Urothelium cell line (cell line): Measurements from ENCODE around the gene CD1C.
A peak's percentile ranks its signal among the peaks of the same experiment; 100 is the strongest.
"Not testable (repeated sequence)": the region's sequence is repeated elsewhere in the genome, so short reads cannot be mapped to it uniquely, and the experiment has no call there.

Experiments
- DNase-seq: peaks from one replicate; pipeline ENCODE4 v3.0.0; 2011; ENCODE audit warnings: low spot score, mixed read lengths
- FAIRE-seq: peaks from 2 replicates; lab custom pipeline; 2011; peaks lifted over from hg19 to GRCh38; lab: Jason Lieb, UNC

Gene CD1C

DNA sequence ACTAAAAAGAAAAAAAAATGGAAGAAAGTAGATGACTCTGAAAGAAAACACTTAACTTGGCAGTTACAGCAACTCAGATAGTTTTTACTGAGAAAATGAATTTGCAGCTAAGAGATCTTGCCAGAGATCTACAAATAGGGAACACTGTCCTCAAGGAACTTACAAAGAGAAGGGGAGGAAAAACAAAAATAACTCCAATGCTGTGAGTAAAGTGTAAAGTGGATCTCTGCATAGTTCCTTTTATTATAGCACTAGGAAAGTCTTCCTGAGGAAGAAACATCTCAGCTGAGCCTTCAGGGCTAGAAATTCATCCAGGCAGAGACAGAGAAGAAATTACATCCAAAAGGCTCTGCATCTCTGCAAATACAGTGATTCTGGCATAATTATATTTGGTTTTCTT lies 37.8 kb downstream of the CD1C start:
- FAIRE-seq (no peak), DNase-seq (no peak)

DNA sequence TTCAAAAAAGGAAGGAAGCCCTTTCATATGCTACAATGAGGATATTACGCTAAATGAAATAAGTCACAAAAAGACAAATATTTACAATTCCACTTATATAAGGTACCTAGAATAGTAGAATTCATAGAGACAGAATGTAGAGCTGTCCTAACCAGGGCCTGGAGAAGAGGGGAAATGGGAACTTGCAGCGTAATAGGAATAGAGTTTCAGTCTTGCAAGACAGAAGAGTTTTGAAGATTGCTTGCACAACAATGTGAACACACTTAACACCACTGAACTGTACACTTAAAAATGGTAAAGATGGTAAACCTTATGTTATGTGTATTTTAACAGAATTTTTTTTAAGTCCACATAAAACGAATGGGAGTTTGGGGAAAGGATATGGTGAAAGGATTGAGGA lies 38.7 kb downstream of the CD1C start:
- FAIRE-seq (no peak), DNase-seq (no peak)

DNA sequence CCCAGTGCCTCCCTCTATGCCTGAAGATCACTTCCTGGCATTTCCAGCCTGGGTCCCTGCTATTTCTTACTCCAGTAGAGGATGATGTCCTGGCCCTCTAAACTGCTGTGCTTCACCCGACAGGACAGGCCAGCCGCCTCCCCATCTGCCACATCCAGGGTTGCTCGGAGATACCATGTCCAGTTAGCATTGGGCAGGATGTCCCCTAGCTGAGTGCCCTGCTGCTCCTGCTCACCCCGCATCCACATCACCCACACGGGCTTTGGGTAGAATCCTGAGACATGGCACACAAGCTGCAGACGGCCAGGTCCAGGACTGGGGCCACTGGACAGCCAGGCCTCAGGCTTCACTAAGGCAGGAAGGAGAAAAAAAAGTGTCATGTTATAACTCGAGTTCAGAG lies 39.6 kb downstream of the CD1C start:
- no peak for FAIRE-seq
- no peak for DNase-seq

DNA sequence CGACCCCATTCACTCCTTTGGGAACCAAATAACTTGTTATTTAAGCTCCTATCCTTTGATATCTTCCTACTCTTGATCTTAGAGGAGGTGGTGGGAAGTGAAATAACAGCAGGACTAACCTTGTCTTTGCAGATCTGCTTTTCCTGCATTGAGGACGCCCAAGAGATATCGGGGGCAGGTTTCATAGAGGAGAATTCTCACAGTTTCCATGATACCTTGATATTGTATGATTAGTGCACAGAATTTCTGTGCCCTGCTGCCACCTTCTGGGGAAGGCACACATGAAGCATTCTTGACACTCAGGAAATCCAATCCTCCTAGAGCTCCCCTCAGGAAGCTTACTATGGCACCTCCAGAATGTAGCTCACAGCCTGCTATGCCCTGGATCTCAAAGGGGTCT lies 40.0 kb downstream of the CD1C start:
- FAIRE-seq (no peak), DNase-seq (no peak)

DNA sequence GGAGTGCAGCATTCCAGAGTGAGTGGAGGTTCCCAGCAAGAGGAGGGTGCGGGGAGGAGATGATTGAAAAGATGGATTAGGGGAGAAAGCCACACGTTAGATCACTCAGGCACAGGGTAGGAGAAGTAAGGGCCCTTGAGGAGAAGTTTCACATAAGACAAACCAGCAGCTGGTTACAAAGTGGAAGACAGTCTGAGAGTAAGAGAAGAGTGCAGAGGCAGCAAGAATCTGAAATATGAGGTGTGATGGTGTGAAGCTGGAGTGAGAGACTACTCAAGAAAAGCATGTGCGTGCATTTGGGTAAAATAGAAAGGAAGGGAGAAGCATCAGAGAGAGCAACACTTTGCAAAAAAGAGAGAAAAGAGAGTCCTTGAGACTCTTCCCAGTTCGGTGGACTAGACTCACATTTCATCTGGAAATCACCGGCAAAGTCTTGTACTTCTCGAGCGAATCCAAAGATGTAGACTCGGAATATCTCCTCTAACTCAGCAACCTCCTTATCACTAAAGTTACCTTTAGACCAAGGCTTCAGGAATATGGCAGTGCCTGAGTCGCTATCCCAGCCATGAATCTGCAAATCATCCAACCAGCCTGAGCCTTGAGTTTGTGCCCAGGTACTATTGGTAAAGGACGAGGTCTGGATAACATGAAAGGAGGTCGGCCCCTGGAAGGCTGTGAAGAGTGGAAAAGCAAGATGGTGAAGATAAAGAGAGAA lies 40.8 kb downstream of the CD1C start:
- DNase-seq: no peak
- FAIRE-seq: no peak

DNA sequence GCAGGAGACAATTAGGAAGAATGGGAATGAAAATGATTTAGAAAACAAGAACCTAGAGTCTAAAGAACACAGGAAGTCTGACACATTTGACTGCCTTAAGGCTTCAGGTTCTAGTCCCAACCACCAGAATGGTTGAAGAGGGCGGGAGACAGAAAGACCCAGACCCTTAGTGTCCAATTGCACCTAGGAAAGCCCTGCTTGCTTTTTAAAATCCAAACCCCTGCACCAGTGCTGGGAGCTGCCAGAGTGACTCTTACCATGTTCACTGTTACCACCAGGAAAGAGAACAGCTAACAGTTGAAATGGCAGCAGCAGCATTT lies 41.3 kb downstream of the CD1C start:
- FAIRE-seq: no peak

DNA sequence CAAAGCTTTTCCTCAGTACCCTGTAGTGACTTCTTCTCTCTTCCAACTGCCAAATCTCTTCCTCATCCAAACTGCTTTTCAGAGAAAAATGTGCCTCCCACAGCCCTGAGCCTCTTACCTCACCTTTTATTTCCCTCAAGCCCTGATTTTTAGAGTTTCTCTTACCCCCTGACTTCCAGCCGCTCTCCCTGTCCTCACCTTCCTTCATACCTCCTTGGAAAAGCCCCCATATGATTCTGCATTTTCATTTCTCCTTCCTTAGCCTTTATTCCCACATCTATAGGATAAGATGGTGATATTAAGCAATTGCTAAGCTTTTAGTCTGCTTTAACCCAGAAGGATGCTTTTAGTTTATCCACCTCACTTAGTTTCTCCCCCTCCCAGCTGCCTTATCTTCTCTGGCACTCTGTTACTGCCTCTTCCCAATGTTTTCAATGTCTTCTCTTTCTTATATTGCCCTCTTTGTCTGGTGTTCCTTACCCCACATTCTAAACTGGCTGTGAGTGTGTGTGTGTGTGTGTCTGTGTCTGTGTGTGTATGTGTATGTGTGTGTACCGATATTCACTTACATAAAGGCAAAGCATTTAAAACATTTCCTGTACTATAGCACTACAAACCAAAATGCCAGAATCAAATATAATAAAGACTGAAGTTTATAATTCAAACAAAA lies 41.9 kb downstream of the CD1C start, which contains the start of gene CD1B:
TSS of gene CD1B (minus strand) at position 51 of the 670 bp plus-strand sequence. CDS start 108 bp downstream, outside the sequence.
- DNase-seq: no peak

More for the DNA sequence above, 41.3 kb downstream of the CD1C start:
- DNase-seq: no peak

DNA sequence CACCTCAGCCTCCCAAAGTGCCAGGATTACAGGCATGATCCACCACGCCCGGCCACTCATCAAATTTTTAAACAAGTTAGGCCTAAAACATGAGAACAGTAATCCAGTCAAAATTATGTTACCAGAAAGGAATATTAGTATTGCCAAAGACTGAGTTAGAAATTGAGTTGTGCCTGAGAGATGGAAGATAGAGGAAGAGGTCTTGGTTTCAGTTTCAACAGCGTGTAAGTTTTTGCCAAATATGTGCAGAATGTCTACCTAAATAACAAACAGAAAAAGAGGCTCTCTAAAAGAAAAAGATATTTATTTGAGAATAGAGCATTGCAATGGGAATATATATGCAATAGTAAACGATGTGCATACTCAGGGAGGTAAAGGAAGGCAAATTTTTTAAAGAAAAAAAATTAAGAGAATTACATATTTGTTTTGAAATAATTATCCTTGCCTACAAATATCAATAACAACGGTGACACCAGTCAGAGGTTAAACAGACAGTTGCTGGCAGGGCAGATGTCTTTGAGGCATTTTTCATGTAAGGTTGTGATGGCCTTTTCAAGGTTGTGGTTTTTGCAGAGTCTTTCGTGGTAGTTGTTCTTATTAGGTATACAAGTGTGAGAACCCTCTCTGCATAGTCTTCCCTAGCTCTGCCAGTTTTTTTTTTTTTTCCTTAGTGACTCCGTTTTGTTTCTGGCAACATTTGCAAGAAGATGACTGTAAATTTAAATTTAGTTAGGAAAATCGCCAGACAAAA lies 43.9 kb downstream of the CD1C start:
- no peak for FAIRE-seq
- DNase-seq: no peak

More for the DNA sequence above, 41.9 kb downstream of the CD1C start, which contains the start of gene CD1B:
- FAIRE-seq: no peak

DNA sequence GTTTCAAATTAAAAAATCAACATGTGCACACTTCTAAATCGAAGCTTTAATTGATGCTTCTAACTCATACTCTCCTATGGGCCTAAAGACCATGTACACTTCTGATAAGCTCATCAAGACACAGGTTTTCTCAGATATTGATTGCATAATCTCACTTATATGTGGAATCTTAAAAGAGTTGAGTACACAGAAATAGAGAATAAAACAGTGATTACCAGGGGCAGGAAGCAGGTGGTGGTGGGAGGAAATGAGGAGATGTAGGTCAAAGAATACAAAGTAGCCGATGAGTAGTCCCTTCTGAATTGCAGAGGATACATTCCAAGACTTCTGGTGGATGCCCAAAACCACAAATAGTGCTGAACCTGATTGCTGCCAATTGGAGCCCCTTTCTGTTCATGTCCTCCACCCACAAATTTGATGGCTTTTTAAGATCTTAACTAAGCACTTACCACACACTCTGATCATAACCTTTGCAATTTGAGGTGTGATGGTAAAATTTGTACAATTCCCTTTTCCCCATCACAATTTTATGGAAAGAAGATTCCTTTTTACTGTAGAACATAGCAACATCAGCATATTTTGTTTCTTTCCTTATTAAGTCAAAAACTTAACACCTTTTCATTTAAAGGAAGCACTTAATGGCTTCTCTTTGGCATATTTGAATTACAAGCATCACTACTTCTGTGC lies 44.9 kb downstream of the CD1C start:
- FAIRE-seq (no peak), DNase-seq (peak; percentile 25)

DNA sequence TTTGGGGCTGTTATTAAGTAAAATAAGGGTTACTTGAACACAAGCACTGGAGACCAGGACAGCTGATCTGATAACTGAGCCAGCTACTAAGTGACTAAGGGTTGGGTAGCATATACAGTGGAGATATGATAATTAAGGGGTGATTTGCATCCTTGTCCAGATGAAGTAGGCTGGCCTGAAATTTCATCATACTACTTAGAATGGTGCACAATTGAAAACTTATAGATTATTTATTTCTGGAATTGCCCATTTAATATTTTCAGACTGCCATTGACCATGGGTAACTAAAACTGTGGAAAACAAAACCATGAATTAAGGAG lies 45.5 kb downstream of the CD1C start:
- FAIRE-seq (no peak), DNase-seq (no peak)

DNA sequence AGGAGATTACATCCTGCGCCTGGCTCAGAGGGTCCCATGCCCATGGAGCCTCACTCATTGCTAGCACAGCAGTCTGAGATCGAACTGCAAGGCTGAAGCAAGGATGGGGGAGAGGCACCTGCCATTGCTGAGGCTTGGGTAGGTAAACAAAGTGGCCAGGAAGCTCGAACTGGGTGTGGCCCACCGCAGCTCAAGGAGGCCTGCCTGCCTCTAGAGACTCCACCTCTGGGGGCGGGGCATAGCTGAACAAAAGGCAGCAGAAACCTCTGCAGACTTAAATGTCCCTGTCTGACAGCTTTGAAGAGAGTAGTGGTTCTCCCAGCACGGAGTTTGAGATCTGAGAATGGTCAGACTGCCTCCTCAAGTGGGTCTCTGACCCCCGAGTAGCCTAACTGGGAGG lies 46.7 kb downstream of the CD1C start:
- FAIRE-seq, DNase-seq: not testable (repeated sequence)
